HEK293T (cell line): Measurements from ENCODE around the gene SUN1.

Experiments used
- FOXM1 ChIP-seq: fragments of 450-650 bp; IDR thresholded peaks from 2 replicates; pipeline ENCODE4 v1.6.1; 2017; ENCODE audit warnings: mild to moderate bottlenecking, borderline replicate concordance
- SUZ12 ChIP-seq: fragments of 450-650 bp; IDR thresholded peaks from 2 replicates; pipeline ENCODE4 v1.6.1; 2016; ENCODE audit warnings: mild to moderate bottlenecking

GRCh38 chr7:794207-794606 is 38.1 kb upstream of the SUN1 start:
- TF ChIP-seq SUZ12 = no peak
- no peak for TF ChIP-seq FOXM1
